HepG2 (cell line): ENCODE results near the gene FAM163B.

Source experiments
- CTCF ChIP-seq: sonication (generic); formaldehyde crosslinking; IDR thresholded peaks from 2 replicates; pipeline ENCODE4 v1.5.0; 2020; ENCODE audit warnings: mild to moderate bottlenecking, missing genetic modification reagents, moderate library complexity
- HINFP ChIP-seq: sonication (generic); formaldehyde crosslinking; IDR thresholded peaks from 2 replicates; pipeline ENCODE4 v1.4.0; 2020; ENCODE audit warnings: low read depth, mild to moderate bottlenecking, missing genetic modification reagents
- HMG20A ChIP-seq: IDR thresholded peaks from 2 replicates; pipeline ENCODE4 v1.6.1; 2016; ENCODE audit warnings: borderline replicate concordance
- PHB2 ChIP-seq: fragments of 450-650 bp; IDR thresholded peaks from 2 replicates; pipeline ENCODE4 v1.6.1; 2018; ENCODE audit not compliant: partially characterized antibody
- ZNF18 ChIP-seq: sonication (generic); formaldehyde crosslinking; IDR thresholded peaks from 2 replicates; pipeline ENCODE4 v1.8.0; 2022; ENCODE audit warnings: mild to moderate bottlenecking, missing genetic modification reagents; ENCODE audit not compliant: insufficient replicate concordance

- TF ChIP-seq HINFP (CRISPR knock-in tag): no peak
- TF ChIP-seq ZNF18 (CRISPR knock-in tag): no peak
- no peak for TF ChIP-seq CTCF (CRISPR knock-in tag)
- TF ChIP-seq PHB2: no peak
- TF ChIP-seq HMG20A (CRISPR knock-in tag): no peak
These were observed 44.6 kb downstream of the FAM163B start for GRCh38 chr9:133564451-133565116.
